AG04450 (cell line): ENCODE results near the gene CASK. TPM values are rescaled to one million over a fixed set of nuclear protein-coding genes. Genes with fewer than 3 reads are reported as not detected.

Experiments
- CTCF ChIA-PET: fragments of 300-600, 350-600 bp; formaldehyde crosslinking; extraction: SDS; loops from one replicate; lab custom pipeline; 2022; ENCODE audit warnings: antibody characterized with exemption, inconsistent platforms; lab: Charles Lee
- POLR2A ChIA-PET: fragments of 350-600 bp; formaldehyde crosslinking; extraction: SDS; loops from one replicate; lab custom pipeline; 2021; ENCODE audit warnings: antibody characterized with exemption, inconsistent platforms; lab: Yijun Ruan, JAX
- DNase-seq: peaks from one replicate; pipeline ENCODE4 v3.0.0-alpha.2; 2011; ENCODE audit warnings: low read depth, low spot score
- H3K27ac ChIP-seq: one replicate; pipeline ENCODE4 v1.5.1; 2012; ENCODE audit warnings: low read depth, low read length, control low read depth
- H3K27me3 ChIP-seq: one replicate; pipeline ENCODE4 v1.6.0; 2012; ENCODE audit warnings: low read length; ENCODE audit not compliant: control insufficient read depth, insufficient read depth
- H3K4me3 ChIP-seq: 2 replicates; pipeline ENCODE4 v1.5.1; 2011; ENCODE audit warnings: mild to moderate bottlenecking, low read depth, low read length, control low read depth
- H3K9me3 ChIP-seq: 2 replicates; pipeline ENCODE4 v1.5.1; 2012; ENCODE audit warnings: low read length; ENCODE audit not compliant: control insufficient read depth, insufficient read depth
- polyA plus RNA-seq: library from polyadenylated mRNA; depleted of rRNA; stranded (reverse); fragments of >200 nt; gene quantifications from 2 replicates; pipeline ENCODE4 v1.2.3, GENCODE V29; 2011
- TF ChIP-seq, protein P1 (sequence below): IDR thresholded peaks from 2 replicates; pipeline ENCODE4 v1.5.1; 2011; ENCODE audit warnings: low read depth, low read length, control low read depth, inconsistent platforms

The CASK gene
- polyA plus RNA-seq, 1 experiment, result 30.0 TPM

DNA sequence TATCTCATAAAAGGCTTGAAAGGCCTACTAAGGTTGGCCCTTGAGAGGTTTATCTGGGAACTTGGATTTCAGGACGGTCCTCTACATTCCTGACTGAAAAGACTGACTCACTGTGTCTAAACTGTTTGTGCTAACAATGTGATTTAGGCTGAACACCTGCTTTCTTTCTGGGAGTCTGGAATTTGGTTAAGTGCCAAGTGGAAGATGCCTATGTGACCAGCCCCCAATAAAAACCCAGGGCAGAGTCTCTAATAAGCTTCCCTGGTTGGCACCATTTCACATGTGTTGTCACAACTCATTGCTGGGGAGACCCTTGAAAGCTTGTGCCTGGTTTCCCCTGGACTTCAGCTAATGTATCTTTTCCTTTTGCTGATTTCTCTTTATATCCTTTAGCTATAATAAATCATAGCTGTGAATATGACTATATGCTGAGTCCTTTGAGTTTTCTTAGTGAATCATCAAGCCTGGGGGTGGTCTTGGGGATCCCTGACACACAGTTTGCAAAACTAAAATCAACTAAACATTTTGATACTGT is 144.3 kb downstream of the CASK start:
- ChIA-PET POLR2A (no interaction called here), CTCF (interaction anchor here (0.8 to 1.2 kb wide), 3 partner anchors 19 to 224 kb away, joined by 3 to 7 read pairs (median 3); no protein-coding TSS in a partner anchor)
- peak; percentile 47 for DNase-seq
- H3K27ac ChIP-seq, result peak overlapping the region; percentile 47
- H3K4me3 ChIP-seq, result no peak overlapping the region
- H3K9me3 ChIP-seq, result no peaks in the 10 kb centered on the region
- H3K27me3 ChIP-seq, result no peaks in the 10 kb centered on the region
- TF ChIP-seq, protein P1, sequence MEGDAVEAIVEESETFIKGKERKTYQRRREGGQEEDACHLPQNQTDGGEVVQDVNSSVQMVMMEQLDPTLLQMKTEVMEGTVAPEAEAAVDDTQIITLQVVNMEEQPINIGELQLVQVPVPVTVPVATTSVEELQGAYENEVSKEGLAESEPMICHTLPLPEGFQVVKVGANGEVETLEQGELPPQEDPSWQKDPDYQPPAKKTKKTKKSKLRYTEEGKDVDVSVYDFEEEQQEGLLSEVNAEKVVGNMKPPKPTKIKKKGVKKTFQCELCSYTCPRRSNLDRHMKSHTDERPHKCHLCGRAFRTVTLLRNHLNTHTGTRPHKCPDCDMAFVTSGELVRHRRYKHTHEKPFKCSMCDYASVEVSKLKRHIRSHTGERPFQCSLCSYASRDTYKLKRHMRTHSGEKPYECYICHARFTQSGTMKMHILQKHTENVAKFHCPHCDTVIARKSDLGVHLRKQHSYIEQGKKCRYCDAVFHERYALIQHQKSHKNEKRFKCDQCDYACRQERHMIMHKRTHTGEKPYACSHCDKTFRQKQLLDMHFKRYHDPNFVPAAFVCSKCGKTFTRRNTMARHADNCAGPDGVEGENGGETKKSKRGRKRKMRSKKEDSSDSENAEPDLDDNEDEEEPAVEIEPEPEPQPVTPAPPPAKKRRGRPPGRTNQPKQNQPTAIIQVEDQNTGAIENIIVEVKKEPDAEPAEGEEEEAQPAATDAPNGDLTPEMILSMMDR, result no peak

DNA sequence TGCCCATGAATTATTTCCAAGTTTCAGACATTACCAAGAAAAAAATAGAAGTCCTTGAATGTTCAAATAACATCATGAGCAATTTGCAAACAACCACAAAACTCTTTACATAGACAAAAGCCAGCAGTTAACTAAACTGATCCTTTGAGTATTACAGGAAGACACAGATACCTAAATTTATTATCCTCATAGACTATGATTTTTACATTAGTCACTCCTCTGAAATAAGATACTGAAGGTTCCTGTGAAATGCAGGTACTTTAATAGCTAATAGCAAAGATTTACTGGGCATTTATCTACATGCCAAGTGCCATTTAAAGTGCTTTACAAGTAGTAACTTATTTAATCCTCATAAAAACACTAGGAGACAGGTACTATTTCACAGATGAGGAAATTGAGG is 161.7 kb downstream of the CASK start:
- ChIA-PET POLR2A (no interaction called here), CTCF (no interaction called here)
- H3K4me3 ChIP-seq, result no peak overlapping the region
- no peaks in the 10 kb centered on the region for H3K27me3 ChIP-seq
- no peak for DNase-seq
- no peaks in the 10 kb centered on the region for H3K9me3 ChIP-seq
- TF ChIP-seq, protein P1, result no peak
- H3K27ac ChIP-seq, result no peak overlapping the region

DNA sequence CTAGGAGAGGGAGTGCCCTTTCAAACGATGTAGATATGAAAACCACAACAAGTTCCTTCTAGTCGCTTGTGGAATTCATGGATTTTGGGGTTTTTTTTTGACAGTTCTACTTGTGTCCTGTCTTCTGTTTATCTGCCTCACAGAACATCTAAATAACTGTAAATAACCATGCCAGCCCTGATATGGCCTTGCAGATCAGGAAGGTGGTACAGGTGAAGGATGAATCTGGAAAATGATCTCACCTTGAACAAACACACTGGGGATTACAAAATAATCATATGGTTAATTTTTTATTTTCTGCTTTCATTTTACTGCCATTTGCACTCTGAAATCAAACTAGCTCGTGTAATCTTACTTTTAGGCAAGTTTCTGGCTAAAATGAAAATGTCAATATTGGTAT is 162.2 kb downstream of the CASK start:
- TF ChIP-seq, protein P1, result no peak
- Histone ChIP-seq H3K9me3 (no peaks in the 10 kb centered on the region), H3K27ac (no peak overlapping the region), H3K27me3 (no peaks in the 10 kb centered on the region), H3K4me3 (no peak overlapping the region)
- ChIA-PET CTCF (interaction anchor here (0.8 kb wide), 1 partner anchor 21 kb away, joined by 3 read pairs; no protein-coding TSS in a partner anchor), POLR2A (no interaction called here)
- no peak for DNase-seq

DNA sequence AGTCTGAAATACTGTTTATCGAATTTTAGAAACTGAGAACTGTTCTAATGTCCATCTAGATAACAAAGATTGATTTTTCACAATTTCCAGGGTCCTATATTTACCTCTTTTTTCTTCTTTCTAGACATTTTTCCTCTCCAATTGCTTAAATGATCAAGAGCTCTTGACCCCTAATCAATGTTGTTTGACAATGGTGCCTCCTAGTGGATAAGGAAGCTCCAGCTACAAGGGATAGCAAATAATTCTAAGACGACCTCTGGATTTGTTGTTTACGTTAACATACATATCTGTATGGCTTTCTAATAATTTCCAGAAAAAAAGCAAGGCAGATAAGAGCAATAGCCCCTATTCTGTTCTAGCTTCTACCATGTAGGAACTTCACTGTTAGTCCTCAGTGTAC is 163.5 kb downstream of the CASK start:
- no peak for DNase-seq
- TF ChIP-seq, protein P1, result peak; percentile 63
- POLR2A ChIA-PET, result no interaction called here

DNA sequence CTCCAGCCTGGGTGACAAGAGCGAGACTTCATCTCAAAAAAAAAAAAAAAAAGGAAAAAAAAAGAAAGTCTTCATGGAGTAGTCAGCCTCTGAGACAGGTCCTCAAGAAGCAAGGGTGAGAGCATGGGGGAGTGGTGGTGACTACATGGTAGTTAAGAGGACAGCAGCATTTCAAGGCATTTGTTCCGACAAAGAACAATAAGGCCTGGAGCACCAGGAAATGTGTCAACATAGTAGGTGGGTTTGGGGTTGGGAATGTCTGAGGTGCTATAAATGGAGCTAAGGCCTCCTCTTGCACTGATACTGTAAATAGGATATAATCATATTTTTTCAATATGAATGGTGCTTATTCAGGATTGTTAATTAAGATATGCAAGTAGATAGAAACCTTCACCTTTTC is 165.0 kb downstream of the CASK start:
- TF ChIP-seq, protein P1, result no peak
- Histone ChIP-seq H3K27ac (no peak overlapping the region), H3K4me3 (no peak overlapping the region), H3K27me3 (no peaks in the 10 kb centered on the region), H3K9me3 (no peaks in the 10 kb centered on the region)
- ChIA-PET CTCF (interaction anchor here (1.0 to 1.6 kb wide), 3 partner anchors 15 to 200 kb away, joined by 3 to 5 read pairs (median 4); no protein-coding TSS in a partner anchor), POLR2A (no interaction called here)
- DNase-seq, result no peak

More for the DNA sequence above, 163.5 kb downstream of the CASK start:
- no peaks in the 10 kb centered on the region for H3K27me3 ChIP-seq
- H3K27ac ChIP-seq, result no peak overlapping the region
- no peak overlapping the region for H3K4me3 ChIP-seq
- H3K9me3 ChIP-seq, result no peaks in the 10 kb centered on the region
- CTCF ChIA-PET, result interaction anchor here (0.5 to 1.7 kb wide), 10 partner anchors 8 to 292 kb away, joined by 3 to 7 read pairs (median 3); no protein-coding TSS in a partner anchor
